T-helper 17 cell (primary cell): ENCODE measurements around the gene ZFP42. TPM values are rescaled to one million over a fixed set of nuclear protein-coding genes. Genes with fewer than 3 reads are reported as not detected.
"Not testable (repeated sequence)": the region's sequence is repeated elsewhere in the genome, so short reads cannot be mapped to it uniquely, and the experiment has no call there.

Experiments used
- ATAC-seq: fragments of 150-1000 bp; cut with Tn5 transposase; 2 replicates; pipeline ENCODE4 v1.10.0; 2021; ENCODE audit warnings: mild to moderate bottlenecking, moderate library complexity
- DNase-seq, 3 donors: peaks; one replicate each; pipeline versions ENCODE4 v3.0.0 to v3.0.0-alpha.2; 2020 to 2021
- H3K9me3 ChIP-seq: one replicate; pipeline ENCODE4 v1.7.0; 2013; ENCODE audit warnings: low read length, mild to moderate bottlenecking; ENCODE audit not compliant: control insufficient read depth, poor library complexity, severe bottlenecking
- H3K27ac Mint-ChIP-seq: one replicate; pipeline ENCODE4 v1.8.0; 2022; ENCODE audit warnings: mild to moderate bottlenecking, moderate library complexity, mixed read lengths
- H3K27me3 Mint-ChIP-seq: one replicate; pipeline ENCODE4 v1.8.0; 2022; ENCODE audit warnings: mixed read lengths
- H3K36me3 Mint-ChIP-seq: one replicate; pipeline ENCODE4 v1.8.0; 2022; ENCODE audit warnings: low read depth, mixed read lengths
- H3K4me1 Mint-ChIP-seq: one replicate; pipeline ENCODE4 v1.8.0; 2022; ENCODE audit warnings: mild to moderate bottlenecking, mixed read lengths
- H3K4me3 Mint-ChIP-seq: one replicate; pipeline ENCODE4 v1.8.0; 2022; ENCODE audit warnings: mild to moderate bottlenecking, moderate library complexity, mixed read lengths
- total RNA-seq, 4 donors: library from RNA in 2 of 4; stranded (reverse) in 2 of 4; gene quantifications; one replicate each; pipeline ENCODE4 v1.2.3 and lab custom pipeline; 2022 to 2026

The ZFP42 gene
- total RNA-seq, 2 donors from 2014 or later = not detected

GRCh38 chr4:188031751-188032150, 36.2 kb downstream of the ZFP42 start:
- DNase-seq = no peak
- no peak for ATAC-seq
- Mint-ChIP-seq H3K27ac (no peak overlapping the region), H3K4me1 (no peaks in the 10 kb centered on the region), H3K27me3 (no peaks in the 10 kb centered on the region), H3K36me3 (no peaks in the 10 kb centered on the region), H3K4me3 (no peak overlapping the region)
- H3K9me3 ChIP-seq = no peaks in the 10 kb centered on the region

- no peak for ATAC-seq
- Mint-ChIP-seq H3K27ac (no peak overlapping the region), H3K36me3 (no peaks in the 10 kb centered on the region), H3K4me1 (no peaks in the 10 kb centered on the region), H3K4me3 (no peak overlapping the region), H3K27me3 (no peaks in the 10 kb centered on the region)
- H3K9me3 ChIP-seq = no peaks in the 10 kb centered on the region
- no peak for DNase-seq
Observed at GRCh38 chr4:188032170-188032569, 36.6 kb downstream of the ZFP42 start.

GRCh38 chr4:188032583-188032982, 37.0 kb downstream of the ZFP42 start:
- Mint-ChIP-seq H3K27ac (no peak overlapping the region), H3K4me1 (no peaks in the 10 kb centered on the region), H3K4me3 (no peak overlapping the region)

GRCh38 chr4:188037003-188037713, 41.6 kb downstream of the ZFP42 start:
- DNase-seq = no peak

More at GRCh38 chr4:188032583-188032982, 37.0 kb downstream of the ZFP42 start:
- DNase-seq (no peak), ATAC-seq (no peak)
- H3K27me3 Mint-ChIP-seq = no peaks in the 10 kb centered on the region
- H3K9me3 ChIP-seq = no peaks in the 10 kb centered on the region
- H3K36me3 Mint-ChIP-seq = no peaks in the 10 kb centered on the region

GRCh38 chr4:188041721-188042120, 46.1 kb downstream of the ZFP42 start:
- no peaks in the 10 kb centered on the region for H3K9me3 ChIP-seq
- H3K4me3 Mint-ChIP-seq = no peak overlapping the region
- ATAC-seq = no peak
- no peak for DNase-seq
- no peaks in the 10 kb centered on the region for H3K36me3 Mint-ChIP-seq
- H3K27me3 Mint-ChIP-seq = no peaks in the 10 kb centered on the region
- H3K4me1 Mint-ChIP-seq = no peaks in the 10 kb centered on the region
- no peak overlapping the region for H3K27ac Mint-ChIP-seq

More at GRCh38 chr4:188037003-188037713, 41.6 kb downstream of the ZFP42 start:
- Mint-ChIP-seq H3K4me1 (no peaks in the 10 kb centered on the region), H3K36me3 (no peaks in the 10 kb centered on the region), H3K27ac (no peak overlapping the region), H3K4me3 (no peak overlapping the region), H3K27me3 (no peaks in the 10 kb centered on the region)
- ATAC-seq = no peak
- H3K9me3 ChIP-seq = no peaks in the 10 kb centered on the region

- ATAC-seq = no peak
- H3K9me3 ChIP-seq = no peaks in the 10 kb centered on the region
- no peaks in the 10 kb centered on the region for H3K36me3 Mint-ChIP-seq
- no peak overlapping the region for H3K4me3 Mint-ChIP-seq
- no peak overlapping the region for H3K27ac Mint-ChIP-seq
- no peaks in the 10 kb centered on the region for H3K4me1 Mint-ChIP-seq
- no peak for DNase-seq
- H3K27me3 Mint-ChIP-seq = no peaks in the 10 kb centered on the region
Observed at GRCh38 chr4:188042191-188042590, 46.6 kb downstream of the ZFP42 start.

GRCh38 chr4:188043154-188043553, 47.6 kb downstream of the ZFP42 start:
- no peaks in the 10 kb centered on the region for H3K9me3 ChIP-seq
- DNase-seq = no peak
- no peak overlapping the region for H3K4me3 Mint-ChIP-seq
- no peaks in the 10 kb centered on the region for H3K36me3 Mint-ChIP-seq
- H3K27ac Mint-ChIP-seq = no peak overlapping the region
- no peaks in the 10 kb centered on the region for H3K4me1 Mint-ChIP-seq
- no peaks in the 10 kb centered on the region for H3K27me3 Mint-ChIP-seq
- ATAC-seq = no peak

GRCh38 chr4:188045461-188045860, 49.9 kb downstream of the ZFP42 start:
- H3K36me3 Mint-ChIP-seq, H3K4me3 Mint-ChIP-seq, ATAC-seq, H3K4me1 Mint-ChIP-seq, H3K27ac Mint-ChIP-seq, DNase-seq, H3K9me3 ChIP-seq, H3K27me3 Mint-ChIP-seq: not testable (repeated sequence)

GRCh38 chr4:188046657-188047056, 51.1 kb downstream of the ZFP42 start:
- no peaks in the 10 kb centered on the region for H3K36me3 Mint-ChIP-seq
- no peaks in the 10 kb centered on the region for H3K27me3 Mint-ChIP-seq
- H3K4me3 Mint-ChIP-seq = no peak overlapping the region
- ATAC-seq = no peak
- no peaks in the 10 kb centered on the region for H3K4me1 Mint-ChIP-seq
- no peak for DNase-seq
- no peak overlapping the region for H3K27ac Mint-ChIP-seq
- no peaks in the 10 kb centered on the region for H3K9me3 ChIP-seq

GRCh38 chr4:188053302-188053701, 57.7 kb downstream of the ZFP42 start:
- H3K27ac Mint-ChIP-seq = no peak overlapping the region
- H3K4me1 Mint-ChIP-seq = no peaks in the 10 kb centered on the region
- H3K4me3 Mint-ChIP-seq = no peak overlapping the region
- no peaks in the 10 kb centered on the region for H3K9me3 ChIP-seq
- H3K36me3 Mint-ChIP-seq = no peaks in the 10 kb centered on the region
- ATAC-seq = no peak
- no peak for DNase-seq
- H3K27me3 Mint-ChIP-seq = no peaks in the 10 kb centered on the region

Other genes starting within 250 kb of the ZFP42 start
- not detected for gene TRIML2, start 113.8 kb downstream of the ZFP42 start, total RNA-seq
- not detected for gene TRIML1, start 143.7 kb downstream of the ZFP42 start, total RNA-seq